H1 (cell line): ENCODE results near the gene GAS2. TPM values are rescaled to one million over a fixed set of nuclear protein-coding genes. Genes with fewer than 3 reads are reported as not detected.

Experiments used
- CTCF ChIA-PET: fragments of 300-600 bp; sonication (Branson Sonifier 250); formaldehyde crosslinking; loops from one replicate; lab custom pipeline; 2021; ENCODE audit not compliant: partially characterized antibody; lab: Charles Lee
- POLR2A ChIA-PET: fragments of 300-600 bp; sonication (Branson Sonifier 250); formaldehyde crosslinking; loops from one replicate; lab custom pipeline; 2021; ENCODE audit warnings: inconsistent platforms; ENCODE audit not compliant: partially characterized antibody; lab: Charles Lee
- DNase-seq, 2 experiments: peaks; one replicate each; pipeline versions ENCODE4 v3.0.0 to v3.0.0-alpha.2; 2010 to 2022; ENCODE audit warnings: low spot score in 2 of 2, low read depth in 1 of 2, mixed read lengths in 1 of 2
- FAIRE-seq: peaks from 2 replicates; lab custom pipeline; 2011; peaks lifted over from hg19 to GRCh38; lab: Jason Lieb, UNC
- H2AFZ ChIP-seq: 2 replicates; pipeline ENCODE4 v1.8.1; 2012; ENCODE audit warnings: low read length, inconsistent platforms
- H2AK5ac ChIP-seq: 2 replicates; pipeline ENCODE4 v1.6.1; 2013; ENCODE audit warnings: low read depth, low read length
- H2BK120ac ChIP-seq: replicated peaks from 2 replicates; pipeline ENCODE3; 2013; ENCODE audit warnings: low read depth, low read length, inconsistent platforms
- H2BK12ac ChIP-seq: 2 replicates; pipeline ENCODE4 v1.6.1; 2013; ENCODE audit warnings: low read depth, low read length
- H2BK15ac ChIP-seq: 2 replicates; pipeline ENCODE4 v1.6.1; 2013; ENCODE audit warnings: low read length
- H2BK20ac ChIP-seq: 2 replicates; pipeline ENCODE4 v1.6.1; 2013; ENCODE audit warnings: low read length
- H2BK5ac ChIP-seq: 2 replicates; pipeline ENCODE4 v1.6.1; 2013; ENCODE audit warnings: low read depth, low read length
- H3K14ac ChIP-seq: 2 replicates; pipeline ENCODE4 v1.6.1; 2013; ENCODE audit warnings: inconsistent platforms; ENCODE audit not compliant: insufficient read length
- H3K18ac ChIP-seq: 2 replicates; pipeline ENCODE4 v1.6.1; 2013; ENCODE audit warnings: low read length; ENCODE audit errors: extremely low read depth
- H3K23ac ChIP-seq: 2 replicates; pipeline ENCODE4 v1.6.1; 2013; ENCODE audit warnings: inconsistent platforms; ENCODE audit not compliant: insufficient read length
- H3K23me2 ChIP-seq: 2 replicates; pipeline ENCODE4 v1.6.1; 2013; ENCODE audit warnings: low read depth, low read length
- H3K27ac ChIP-seq: 2 replicates; pipeline ENCODE4 v1.6.1; 2011; ENCODE audit warnings: low read depth, low read length, inconsistent platforms
- H3K27me3 ChIP-seq, 4 experiments: replicated peaks in 1 of 4; 1 replicate in 1 of 4; 2 replicates in 3 of 4; pipeline versions ENCODE4 v1.6.1 to v1.8.1; 2011 to 2013; ENCODE audit warnings: low read length in 3 of 4, mild to moderate bottlenecking in 3 of 4, inconsistent platforms in 2 of 4, mixed read lengths in 2 of 4, moderate library complexity in 1 of 4; ENCODE audit not compliant: control insufficient read depth in 3 of 4, insufficient read depth in 3 of 4; ENCODE audit errors: extremely low read depth in 1 of 4
- H3K36me3 ChIP-seq, 4 experiments: 2 replicates each; pipeline versions ENCODE4 v1.6.1 to v1.8.1; 2011 to 2013; ENCODE audit warnings: mild to moderate bottlenecking in 4 of 4, low read length in 3 of 4, moderate library complexity in 2 of 4, control low read depth in 1 of 4, inconsistent platforms in 1 of 4; ENCODE audit not compliant: insufficient read depth in 4 of 4, control insufficient read depth in 2 of 4
- H3K4ac ChIP-seq: replicated peaks from 2 replicates; pipeline ENCODE3; 2013; ENCODE audit warnings: low read length, low read depth, mixed read lengths, inconsistent platforms; ENCODE audit not compliant: insufficient read length
- H3K4me1 ChIP-seq, 4 experiments: replicated peaks in 1 of 4; 1 replicate in 1 of 4; 2 replicates in 3 of 4; pipeline versions ENCODE4 v1.6.1 to v1.8.1; 2011 to 2013; ENCODE audit warnings: low read length in 3 of 4, inconsistent platforms in 2 of 4, mixed read lengths in 1 of 4; ENCODE audit not compliant: insufficient read depth in 4 of 4, control insufficient read depth in 3 of 4
- H3K4me2 ChIP-seq, 2 experiments: 2 replicates each; pipeline versions ENCODE4 v1.6.1 to v1.8.1; 2011 to 2013; ENCODE audit warnings: low read depth in 2 of 2, low read length in 2 of 2, control low read depth in 1 of 2, inconsistent platforms in 1 of 2, mild to moderate bottlenecking in 1 of 2; ENCODE audit not compliant: insufficient read depth in 1 of 2
- H3K4me3 ChIP-seq, 4 experiments: fragments of 200-600, 300-600 bp in 1 of 4; sonication (generic), shearing (Covaris generic), sonication (Bioruptor Twin) in 1 of 4; 2 replicates each; pipeline versions ENCODE4 v1.5.1 to v1.8.1; 2011 to 2016; ENCODE audit warnings: low read length in 4 of 4, low read depth in 3 of 4, control low read depth in 2 of 4, inconsistent platforms in 2 of 4, mild to moderate bottlenecking in 2 of 4, mixed read lengths in 1 of 4, moderate library complexity in 1 of 4; ENCODE audit not compliant: insufficient read depth in 2 of 4; ENCODE audit errors: extremely low read depth in 1 of 4
- H3K56ac ChIP-seq: replicated peaks from 2 replicates; pipeline ENCODE3; 2013; ENCODE audit warnings: low read depth, mild to moderate bottlenecking, mixed read lengths, low read length, inconsistent platforms; ENCODE audit not compliant: insufficient read length
- H3K79me1 ChIP-seq: 2 replicates; pipeline ENCODE4 v1.6.1; 2013; ENCODE audit warnings: low read depth, low read length, control low read depth
- H3K79me2 ChIP-seq, 2 experiments: 2 replicates each; pipeline versions ENCODE4 v1.6.1 to v1.8.1; 2012 to 2013; ENCODE audit warnings: low read length in 2 of 2, mild to moderate bottlenecking in 2 of 2, inconsistent platforms in 1 of 2; ENCODE audit not compliant: insufficient read depth in 2 of 2, control insufficient read depth in 1 of 2
- H3K9ac ChIP-seq, 4 experiments: replicated peaks in 1 of 4; 1 replicate in 1 of 4; 2 replicates in 3 of 4; pipeline versions ENCODE4 v1.6.1 to v1.8.1; 2011 to 2013; ENCODE audit warnings: low read depth in 3 of 4, low read length in 3 of 4, control low read depth in 2 of 4, mild to moderate bottlenecking in 2 of 4, moderate library complexity in 2 of 4, inconsistent platforms in 1 of 4; ENCODE audit errors: extremely low read depth in 1 of 4
- H3K9me3 ChIP-seq, 2 experiments: 2 replicates each; pipeline versions ENCODE4 v1.6.1 to v1.8.1; 2012 to 2013; ENCODE audit warnings: mild to moderate bottlenecking in 2 of 2, moderate library complexity in 2 of 2, control low read depth in 1 of 2, inconsistent platforms in 1 of 2, low read depth in 1 of 2, low read length in 1 of 2, mixed read lengths in 1 of 2; ENCODE audit not compliant: insufficient read depth in 2 of 2
- H4K20me1 ChIP-seq, 2 experiments: replicated peaks in 1 of 2; 2 replicates each; pipeline versions ENCODE3 to v1.8.1; 2011 to 2013; ENCODE audit warnings: inconsistent platforms in 2 of 2, low read length in 2 of 2, mild to moderate bottlenecking in 1 of 2; ENCODE audit not compliant: insufficient read depth in 2 of 2, control insufficient read depth in 1 of 2
- H4K5ac ChIP-seq: 2 replicates; pipeline ENCODE4 v1.6.1; 2013; ENCODE audit warnings: low read length, low read depth, mixed read lengths, inconsistent platforms; ENCODE audit not compliant: insufficient read length
- H4K8ac ChIP-seq: 2 replicates; pipeline ENCODE4 v1.8.0; 2013; ENCODE audit warnings: mild to moderate bottlenecking, moderate library complexity, low read length, inconsistent platforms; ENCODE audit not compliant: insufficient read depth; ENCODE audit errors: extremely low read depth
- H4K91ac ChIP-seq: replicated peaks from 2 replicates; pipeline ENCODE3; 2013; ENCODE audit warnings: low read length, mixed read lengths, inconsistent platforms; ENCODE audit not compliant: insufficient read length
- CHD2 ChIP-seq: IDR thresholded peaks from 2 replicates; pipeline ENCODE4 v1.6.1; 2012; ENCODE audit warnings: low read length, improper control_type of control experiment
- EZH2 ChIP-seq: fragments of 200-600 bp; sonication (generic); IDR thresholded peaks from 2 replicates; pipeline ENCODE4 v1.7.1; 2012; ENCODE audit warnings: low read depth, mild to moderate bottlenecking, moderate library complexity, low read length, inconsistent platforms; ENCODE audit not compliant: severe bottlenecking
- HDAC2 ChIP-seq, 2 experiments: fragments of 300-600 bp in 1 of 2; sonication (generic) in 1 of 2; IDR thresholded peaks; 2 replicates each; pipeline ENCODE4 v1.6.1; 2011 to 2012; ENCODE audit warnings: low read depth in 2 of 2, low read length in 2 of 2, mild to moderate bottlenecking in 2 of 2, moderate library complexity in 2 of 2, borderline replicate concordance in 1 of 2, inconsistent platforms in 1 of 2
- KDM1A ChIP-seq: fragments of 200-600, 300-600 bp; sonication (generic); IDR thresholded peaks from 2 replicates; pipeline ENCODE4 v1.7.1; 2016; ENCODE audit warnings: mild to moderate bottlenecking, low read length, borderline replicate concordance
- RNF2 ChIP-seq: fragments of 200-900, 300-1000 bp; sonication (generic); IDR thresholded peaks from 2 replicates; pipeline ENCODE4 v1.7.1; 2016; ENCODE audit warnings: borderline replicate concordance, low read depth, mild to moderate bottlenecking, antibody characterized with exemption, low read length; ENCODE audit not compliant: poor library complexity, severe bottlenecking; ENCODE audit errors: missing control alignments
- SIX5 ChIP-seq: IDR thresholded peaks from 2 replicates; pipeline ENCODE4 v1.6.1; 2011; ENCODE audit warnings: mild to moderate bottlenecking, low read depth, low read length
- TBP ChIP-seq: IDR thresholded peaks from 2 replicates; pipeline ENCODE4 v1.6.1; 2011; ENCODE audit warnings: low read depth, low read length, improper control_type of control experiment
- USF2 ChIP-seq: IDR thresholded peaks from 2 replicates; pipeline ENCODE4 v1.6.1; 2011; ENCODE audit warnings: low read length, improper control_type of control experiment
- ZNF274 ChIP-seq: IDR thresholded peaks from 2 replicates; pipeline ENCODE4 v1.7.0; 2012; ENCODE audit warnings: low read length, borderline replicate concordance; ENCODE audit errors: extremely low read depth
- WGBS, 2 experiments: shearing (Covaris generic) in 1 of 2; methylation state at CpG; one replicate each; pipeline versions ENCODE4 v1.1.6 to v1.1.7; 2013 to 2015; ENCODE audit warnings: low lambda C conversion rate in 2 of 2, mixed read lengths in 2 of 2, inconsistent platforms in 1 of 2, low coverage in 1 of 2, missing lambda C conversion rate in 1 of 2; ENCODE audit not compliant: insufficient replicate concordance in 2 of 2, insufficient coverage in 1 of 2, insufficient read length in 1 of 2; ENCODE audit errors: extremely low coverage in 1 of 2, missing lambda C conversion rate in 1 of 2; 5-methylcytosine and 5-hydroxymethylcytosine counted together
- polyA plus RNA-seq, 7 experiments: library from polyadenylated mRNA; depleted of rRNA in 3 of 7; stranded (reverse) in 5 of 7; unstranded in 2 of 7; fragments of >200 nt in 5 of 7; fragments of 200-250 nt in 2 of 7; gene quantifications; 1 replicate in 5 of 7; 2 replicates in 1 of 7; 4 replicates in 1 of 7; pipeline versions ENCODE4 v1.2.1 to v1.2.3, GENCODE V29; 2011 to 2013; ENCODE audit warnings: missing spikeins in 2 of 7, mixed read lengths in 2 of 7
- total RNA-seq: library from RNA; stranded (reverse); fragmentation: NEBNext Ultra II Directional; extraction: Animal tissue kit (Norgen Biotek cat#: 25700); gene quantifications from 2 replicates; pipeline ENCODE4 v1.2.1, GENCODE V29; 2021
- TF ChIP-seq, protein P1 (sequence below): IDR thresholded peaks from 2 replicates; pipeline ENCODE4 v1.6.1; 2012; ENCODE audit warnings: low read length, inconsistent platforms

Gene GAS2
- total and polyA plus RNA-seq, 2 of the 8 experiments (the other 6 are each of a cell fraction or from before 2014, with no cell fraction given) = 0.70 to 1.7 TPM

DNA sequence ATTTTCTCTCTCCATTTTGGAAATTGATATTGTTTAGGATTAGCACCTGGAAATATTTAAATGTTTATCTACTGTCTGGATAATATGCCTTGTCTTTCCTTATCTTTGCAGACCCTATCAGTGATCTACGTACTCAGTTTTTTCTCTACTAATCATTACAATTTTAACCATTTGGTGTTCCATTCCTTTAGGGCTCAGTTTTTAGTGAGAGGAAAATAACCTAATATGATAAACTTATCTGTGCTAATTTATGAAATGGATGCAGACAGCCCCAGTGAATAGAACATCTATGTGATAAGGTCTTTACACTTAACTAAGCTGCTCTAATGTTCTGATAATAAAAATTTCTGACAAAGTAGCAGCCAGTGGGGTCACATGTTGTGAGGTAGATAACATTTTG lies 94.7 kb downstream of the GAS2 start:
- Histone ChIP-seq H3K27me3 (no peaks in the 10 kb centered on the region), H4K91ac (no peak overlapping the region), H4K5ac (no peak overlapping the region), H3K79me1 (no peaks in the 10 kb centered on the region), H3K9me3 (no peaks in the 10 kb centered on the region), H2BK5ac (no peak overlapping the region), H3K14ac (no peak overlapping the region), H3K4ac (no peak overlapping the region), H3K56ac (no peak overlapping the region), H2AK5ac (no peak overlapping the region), H2AFZ (no peak overlapping the region), H3K27ac (no peak overlapping the region), H3K23ac (no peak overlapping the region), H3K36me3 (no peaks in the 10 kb centered on the region), H3K4me1 (no peaks in the 10 kb centered on the region), H4K8ac (no peak overlapping the region), H3K23me2 (no peaks in the 10 kb centered on the region), H2BK15ac (no peak overlapping the region), H3K4me2 (no peak overlapping the region), H3K4me3 (no peak overlapping the region), H3K18ac (no peak overlapping the region), H3K79me2 (no peaks in the 10 kb centered on the region), H3K9ac (no peak overlapping the region), H4K20me1 (no peaks in the 10 kb centered on the region), H2BK20ac (no peak overlapping the region), H2BK12ac (no peak overlapping the region), H2BK120ac (no peak overlapping the region)
- WGBS, 2 experiments = 78% methylated on average over 1 of the region's 1 CpG; no CpG with 5 or more reads in 1 of the 2 experiments
- ChIA-PET CTCF (interaction anchor here (1.1 kb wide), 1 partner anchor 27 kb away, joined by 3 read pairs; no protein-coding TSS in a partner anchor), POLR2A (no interaction called here)
- TF ChIP-seq, protein P1, sequence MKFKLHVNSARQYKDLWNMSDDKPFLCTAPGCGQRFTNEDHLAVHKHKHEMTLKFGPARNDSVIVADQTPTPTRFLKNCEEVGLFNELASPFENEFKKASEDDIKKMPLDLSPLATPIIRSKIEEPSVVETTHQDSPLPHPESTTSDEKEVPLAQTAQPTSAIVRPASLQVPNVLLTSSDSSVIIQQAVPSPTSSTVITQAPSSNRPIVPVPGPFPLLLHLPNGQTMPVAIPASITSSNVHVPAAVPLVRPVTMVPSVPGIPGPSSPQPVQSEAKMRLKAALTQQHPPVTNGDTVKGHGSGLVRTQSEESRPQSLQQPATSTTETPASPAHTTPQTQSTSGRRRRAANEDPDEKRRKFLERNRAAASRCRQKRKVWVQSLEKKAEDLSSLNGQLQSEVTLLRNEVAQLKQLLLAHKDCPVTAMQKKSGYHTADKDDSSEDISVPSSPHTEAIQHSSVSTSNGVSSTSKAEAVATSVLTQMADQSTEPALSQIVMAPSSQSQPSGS = no peak
- TF ChIP-seq TBP = no peak
- TF ChIP-seq KDM1A = no peak
- no peak for TF ChIP-seq CHD2
- TF ChIP-seq RNF2 = no peak
- TF ChIP-seq HDAC2 (IDR thresholded peaks at IDR 0.05; ENCODE audit: borderline replicate concordance in 1 of 2, low read depth in 2 of 2, low read length in 2 of 2) = no peak
- TF ChIP-seq EZH2 = no peak
- TF ChIP-seq SIX5 = no peak
- TF ChIP-seq USF2 = no peak
- no peak for TF ChIP-seq ZNF274
- DNase-seq (no peak), FAIRE-seq (no peak)
